ENCODE results near the gene PTK7. TPM values are rescaled to one million over a fixed set of nuclear protein-coding genes. Genes with fewer than 3 reads are reported as not detected.
A peak's percentile ranks its signal among the peaks of the same experiment; 100 is the strongest.

The PTK7 gene
- polyA plus RNA-seq, 4 donors = 230 to 296 (median 261) TPM

- DNase-seq (ENCODE audit: low read depth in 4 of 4, low spot score in 2 of 4) = peak; percentile 93 to 97 (median 96)
Observed at GRCh38 chr6:43174263-43175112, 98.4 kb downstream of the PTK7 start.

DNA sequence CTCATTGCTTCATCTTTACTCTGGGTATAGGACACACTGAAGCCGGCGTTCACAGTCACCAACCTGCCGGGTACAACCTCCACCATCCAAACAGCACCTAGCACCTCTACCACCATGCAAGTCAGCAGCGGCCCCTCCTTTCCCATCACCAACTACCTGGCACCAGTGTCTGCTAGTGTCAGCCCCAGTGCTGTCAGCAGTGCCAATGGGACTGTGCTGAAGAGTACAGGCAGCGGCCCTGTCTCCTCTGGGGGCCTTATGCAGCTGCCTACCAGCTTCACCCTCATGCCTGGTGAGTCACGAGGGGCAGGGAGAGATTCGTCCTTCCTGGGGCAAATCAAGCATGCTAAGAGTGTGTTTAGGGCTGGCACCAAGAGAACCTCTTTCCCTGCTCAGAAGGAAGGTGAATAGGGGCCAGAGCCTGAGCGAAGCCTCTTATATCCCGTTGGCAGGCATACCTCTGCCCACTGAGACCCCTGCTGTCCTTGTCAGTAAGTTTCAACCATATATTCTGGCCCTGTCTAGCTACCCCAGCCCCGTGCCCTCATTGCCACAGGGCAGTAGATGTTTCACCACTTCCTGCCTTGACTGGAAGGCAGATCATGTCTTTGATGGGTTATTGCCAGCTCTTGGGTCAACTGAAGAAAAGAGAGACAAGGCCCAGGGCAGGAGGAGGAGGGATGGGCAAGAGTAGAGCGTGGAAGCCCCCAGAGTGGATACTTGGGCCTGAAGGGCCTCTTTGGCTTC lies 99.7 kb downstream of the PTK7 start:
- no peak for DNase-seq (ENCODE audit: low read depth in 4 of 4, low spot score in 2 of 4)

- DNase-seq (ENCODE audit: low read depth in 4 of 4, low spot score in 2 of 4) = no peak
Observed at GRCh38 chr6:43176423-43176786, 100.3 kb downstream of the PTK7 start.

DNA sequence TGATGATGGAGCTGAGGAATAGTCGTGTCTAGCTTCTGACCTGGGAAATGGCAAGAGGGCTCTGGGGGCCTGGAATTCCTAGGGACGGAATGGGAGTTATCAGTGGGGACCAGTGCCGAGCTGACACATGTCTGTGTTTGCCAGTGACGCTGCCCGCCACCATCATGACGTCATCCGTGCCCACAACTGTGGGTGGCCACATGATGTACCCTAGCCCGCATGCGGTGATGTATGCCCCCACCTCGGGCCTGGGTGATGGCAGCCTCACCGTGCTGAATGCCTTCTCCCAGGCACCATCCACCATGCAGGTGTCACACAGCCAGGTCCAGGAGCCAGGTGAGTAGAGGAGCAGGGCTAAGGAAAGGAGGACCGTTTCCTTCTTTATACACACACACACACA lies 102.0 kb downstream of the PTK7 start:
- DNase-seq (ENCODE audit: low read depth in 4 of 4, low spot score in 2 of 4) = no peak

GRCh38 chr6:43178951-43179830 lies 103.1 kb downstream of the PTK7 start:
- no peak for DNase-seq (ENCODE audit: low read depth in 4 of 4, low spot score in 2 of 4)

DNA sequence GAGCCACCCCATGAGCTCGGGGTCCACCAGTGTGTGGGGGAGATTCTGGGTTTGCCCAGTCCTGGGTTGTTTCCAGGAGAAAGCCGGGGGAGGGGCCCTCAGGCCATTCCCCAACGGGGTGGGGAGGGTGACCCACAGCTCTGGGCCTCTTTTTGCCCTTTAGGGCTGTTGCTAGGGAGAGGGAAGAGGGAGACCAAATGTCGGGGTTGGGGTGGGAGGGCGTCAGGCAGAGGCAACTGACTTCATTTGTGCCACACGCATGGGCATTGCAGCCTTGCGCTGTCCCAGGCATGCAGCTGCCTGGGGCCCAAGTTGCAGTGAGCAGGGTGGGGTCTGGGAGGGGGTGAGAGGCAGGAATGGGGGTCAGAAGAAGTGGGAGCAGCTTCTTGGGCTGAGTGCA lies 103.9 kb downstream of the PTK7 start:
- DNase-seq (ENCODE audit: low read depth in 4 of 4, low spot score in 2 of 4) = no peak

DNA sequence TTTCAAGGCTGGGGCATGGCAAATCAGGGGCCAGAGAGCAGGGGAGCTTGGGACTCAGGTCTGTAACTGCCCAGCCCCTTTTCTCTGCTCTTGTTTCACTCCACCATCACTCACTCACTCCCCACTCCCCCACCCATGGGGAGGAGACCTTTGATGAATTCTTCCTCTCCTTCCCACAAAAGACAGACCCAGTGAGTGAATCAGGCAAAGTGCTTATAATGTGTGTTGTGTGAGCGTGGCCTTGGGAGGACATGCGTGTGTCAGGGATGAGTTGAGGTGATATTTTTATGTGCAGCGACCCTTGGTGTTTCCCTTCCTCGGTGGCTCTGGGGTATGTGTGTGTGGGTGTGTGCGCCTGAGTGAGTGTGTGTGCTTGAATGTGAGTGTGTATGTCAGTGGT lies 104.9 kb downstream of the PTK7 start:
- DNase-seq (ENCODE audit: low read depth in 4 of 4, low spot score in 2 of 4) = no peak

- no peak for DNase-seq (ENCODE audit: low read depth in 4 of 4, low spot score in 2 of 4)
Observed at GRCh38 chr6:43181621-43181941, 105.5 kb downstream of the PTK7 start.

GRCh38 chr6:43181942-43182860 lies 106.1 kb downstream of the PTK7 start, which contains the start of gene CUL9:
TSS of gene CUL9 (plus strand) at chr6:43182196. CDS start at chr6:43184311, 2,115 bp downstream.
- DNase-seq (ENCODE audit: low read depth in 4 of 4, low spot score in 2 of 4) = peak in 2 of 4 donors; percentile 61 to 73

GRCh38 chr6:43183441-43183840 lies 107.3 kb downstream of the PTK7 start:
- DNase-seq (ENCODE audit: low read depth in 4 of 4, low spot score in 2 of 4) = no peak

DNA sequence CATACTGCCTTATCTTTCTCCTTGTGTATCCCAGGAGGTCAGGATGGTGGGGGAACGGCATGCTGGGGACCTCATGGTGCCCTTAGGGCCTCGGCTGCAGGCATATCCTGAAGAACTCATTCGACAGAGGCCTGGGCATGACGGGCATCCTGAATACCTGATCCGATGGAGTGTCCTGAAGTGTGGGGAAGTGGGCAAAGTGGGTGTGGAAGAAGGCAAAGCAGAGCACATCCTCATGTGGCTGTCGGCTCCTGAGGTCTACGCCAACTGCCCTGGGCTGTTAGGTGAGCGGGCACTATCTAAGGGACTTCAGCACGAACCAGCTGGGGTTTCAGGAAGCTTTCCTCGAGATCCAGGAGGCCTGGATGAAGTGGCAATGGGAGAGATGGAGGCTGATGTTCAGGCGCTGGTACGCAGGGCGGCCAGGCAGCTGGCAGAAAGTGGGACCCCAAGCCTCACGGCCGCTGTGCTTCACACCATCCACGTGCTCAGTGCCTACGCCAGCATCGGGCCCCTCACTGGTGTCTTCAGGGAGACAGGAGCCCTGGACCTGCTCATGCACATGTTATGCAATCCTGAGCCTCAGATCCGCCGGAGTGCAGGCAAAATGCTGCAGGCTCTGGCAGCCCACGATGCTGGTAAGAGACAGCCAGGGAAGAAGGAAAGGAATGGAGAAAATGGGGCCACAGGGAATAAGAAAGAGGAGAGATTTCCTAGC lies 108.3 kb downstream of the PTK7 start:
- no peak for DNase-seq (ENCODE audit: low read depth in 4 of 4, low spot score in 2 of 4)

DNA sequence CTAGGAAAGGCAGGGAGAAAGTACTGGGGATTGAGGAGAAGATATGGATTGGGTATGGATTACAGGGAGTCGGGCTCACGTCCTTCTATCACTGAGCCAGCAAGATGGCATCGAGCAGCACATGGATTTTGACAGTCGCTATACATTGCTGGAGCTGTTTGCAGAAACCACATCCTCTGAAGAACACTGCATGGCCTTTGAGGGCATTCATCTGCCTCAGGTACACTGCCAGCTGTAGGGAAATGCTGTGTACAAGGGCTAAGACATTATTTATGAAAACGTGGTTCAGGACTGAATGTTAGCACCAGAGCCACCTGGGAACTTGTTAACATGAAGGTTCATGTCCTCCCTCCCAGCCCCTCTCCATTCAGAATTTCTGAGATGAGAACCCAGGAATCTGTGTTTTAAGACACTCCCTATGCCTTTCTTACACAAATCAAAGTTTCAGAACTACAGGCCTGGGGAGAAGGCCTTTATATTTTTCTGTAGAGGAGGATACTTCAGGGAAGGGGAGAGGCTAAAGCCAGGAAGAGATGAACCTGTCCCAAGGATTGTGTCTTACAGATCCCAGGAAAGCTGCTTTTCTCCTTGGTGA lies 109.4 kb downstream of the PTK7 start:
- DNase-seq (ENCODE audit: low read depth in 4 of 4, low spot score in 2 of 4) = no peak

DNA sequence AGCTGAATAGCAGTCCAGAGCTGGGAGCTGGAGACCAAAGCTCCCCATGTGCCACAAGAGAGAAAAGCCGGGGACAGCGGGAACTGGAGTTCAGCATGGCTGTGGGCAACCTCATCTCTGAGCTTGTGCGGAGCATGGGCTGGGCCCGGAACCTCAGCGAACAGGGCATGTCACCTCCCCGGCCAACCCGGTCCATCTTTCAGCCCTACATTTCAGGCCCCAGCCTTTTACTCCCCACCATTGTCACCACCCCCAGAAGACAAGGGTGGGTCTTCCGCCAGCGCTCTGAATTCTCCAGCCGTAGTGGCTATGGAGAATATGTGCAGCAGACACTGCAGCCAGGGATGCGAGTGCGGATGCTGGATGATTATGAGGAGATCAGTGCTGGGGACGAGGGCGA lies 109.9 kb downstream of the PTK7 start:
- no peak for DNase-seq (ENCODE audit: low read depth in 4 of 4, low spot score in 2 of 4)

DNA sequence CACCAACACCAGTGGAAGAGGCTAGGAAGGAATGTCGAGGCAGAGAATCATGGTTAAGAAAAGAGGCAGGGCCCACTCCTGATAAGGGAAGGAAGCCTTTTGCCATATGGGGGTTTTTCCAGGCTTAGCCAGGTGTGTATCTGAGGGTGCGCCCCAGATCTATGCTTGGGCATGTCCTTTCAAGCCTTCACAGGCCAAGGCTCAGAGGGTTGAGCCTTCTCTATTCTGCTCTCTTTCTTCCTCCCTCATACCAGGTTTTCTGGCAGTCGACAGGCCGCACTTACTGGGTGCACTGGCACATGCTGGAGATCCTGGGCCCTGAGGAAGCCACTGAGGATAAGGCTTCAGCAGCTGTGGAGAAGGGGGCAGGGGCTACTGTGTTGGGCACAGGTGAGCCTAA lies 110.6 kb downstream of the PTK7 start:
- DNase-seq (ENCODE audit: low read depth in 4 of 4, low spot score in 2 of 4) = no peak

- DNase-seq (ENCODE audit: low read depth in 4 of 4, low spot score in 2 of 4) = no peak
Observed at GRCh38 chr6:43187821-43188220, 111.7 kb downstream of the PTK7 start.

GRCh38 chr6:43188426-43188825 lies 112.3 kb downstream of the PTK7 start:
- no peak for DNase-seq (ENCODE audit: low read depth in 4 of 4, low spot score in 2 of 4)

DNA sequence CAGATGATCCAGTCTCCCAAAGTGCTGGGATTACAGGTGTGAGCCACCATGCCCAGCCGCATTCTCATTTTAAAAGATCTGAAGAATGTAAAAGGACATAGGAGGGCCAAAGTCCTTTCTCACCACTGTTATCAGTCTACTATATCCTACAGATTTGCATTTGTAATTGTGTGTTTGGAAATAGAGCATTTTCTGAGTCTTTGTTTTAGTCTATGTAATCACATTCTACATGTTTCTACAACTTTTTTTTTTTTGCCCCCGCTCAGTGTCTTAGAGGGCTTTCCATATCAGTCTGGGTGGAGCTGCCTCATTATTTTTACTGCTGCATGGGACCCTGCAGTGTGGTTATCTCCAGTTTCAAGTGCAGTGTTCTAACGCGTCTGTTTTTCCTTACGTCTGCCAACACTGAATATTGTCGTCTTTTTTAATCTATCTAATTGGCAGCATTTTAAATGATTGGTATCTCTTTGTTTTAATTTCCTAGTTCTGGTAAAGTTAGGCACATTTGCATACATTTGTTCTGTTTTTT lies 113.7 kb downstream of the PTK7 start:
- DNase-seq (ENCODE audit: low read depth in 4 of 4, low spot score in 2 of 4) = no peak

DNA sequence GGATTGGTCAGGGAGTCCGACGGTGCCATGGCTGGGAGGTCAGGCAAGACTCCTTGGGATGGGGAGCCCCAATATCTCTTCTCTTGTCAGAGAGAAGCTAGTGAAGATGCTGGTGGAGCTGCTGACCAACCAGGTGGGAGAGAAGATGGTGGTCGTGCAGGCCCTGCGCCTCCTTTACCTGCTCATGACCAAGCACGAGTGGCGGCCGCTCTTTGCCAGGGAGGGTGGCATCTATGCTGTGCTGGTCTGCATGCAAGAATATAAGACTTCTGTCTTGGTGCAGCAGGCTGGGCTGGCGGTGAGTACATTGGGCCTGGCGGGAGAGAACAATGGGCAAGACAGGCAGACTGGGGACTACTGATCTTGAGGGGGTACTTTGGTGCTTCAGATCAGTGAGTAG lies 116.8 kb downstream of the PTK7 start:
- DNase-seq (ENCODE audit: low read depth in 4 of 4, low spot score in 2 of 4) = no peak

DNA sequence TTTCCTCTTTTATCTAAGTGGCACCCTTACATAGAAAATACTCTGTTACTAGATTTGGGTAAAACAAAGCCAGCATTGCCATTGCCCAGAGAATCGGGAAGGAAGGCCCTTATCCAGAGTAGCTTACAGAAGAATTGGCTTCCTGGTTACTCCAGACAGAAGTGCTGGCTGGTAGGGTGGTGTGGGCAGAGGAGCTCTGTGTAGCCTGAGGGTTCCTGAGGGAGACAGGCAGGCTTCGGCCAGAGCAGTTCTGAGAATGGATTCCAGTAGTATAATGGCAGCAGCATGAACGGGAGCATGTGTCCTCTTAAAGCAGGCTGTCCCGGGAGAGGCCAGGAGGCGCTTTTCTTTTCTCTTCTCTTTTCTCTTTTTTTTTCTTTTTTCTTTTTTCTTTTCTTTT lies 117.8 kb downstream of the PTK7 start:
- DNase-seq (ENCODE audit: low read depth in 4 of 4, low spot score in 2 of 4) = no peak
